GM21390 (cell line): Measurements from ENCODE around the gene MRPL10.

ENCODE experiments used
- ATAC-seq: cut with Tn5 transposase; IDR thresholded peaks from one replicate; pipeline ENCODE4 v1.9.1; 2021; ENCODE audit not compliant: unreplicated experiment

Gene MRPL10

DNA sequence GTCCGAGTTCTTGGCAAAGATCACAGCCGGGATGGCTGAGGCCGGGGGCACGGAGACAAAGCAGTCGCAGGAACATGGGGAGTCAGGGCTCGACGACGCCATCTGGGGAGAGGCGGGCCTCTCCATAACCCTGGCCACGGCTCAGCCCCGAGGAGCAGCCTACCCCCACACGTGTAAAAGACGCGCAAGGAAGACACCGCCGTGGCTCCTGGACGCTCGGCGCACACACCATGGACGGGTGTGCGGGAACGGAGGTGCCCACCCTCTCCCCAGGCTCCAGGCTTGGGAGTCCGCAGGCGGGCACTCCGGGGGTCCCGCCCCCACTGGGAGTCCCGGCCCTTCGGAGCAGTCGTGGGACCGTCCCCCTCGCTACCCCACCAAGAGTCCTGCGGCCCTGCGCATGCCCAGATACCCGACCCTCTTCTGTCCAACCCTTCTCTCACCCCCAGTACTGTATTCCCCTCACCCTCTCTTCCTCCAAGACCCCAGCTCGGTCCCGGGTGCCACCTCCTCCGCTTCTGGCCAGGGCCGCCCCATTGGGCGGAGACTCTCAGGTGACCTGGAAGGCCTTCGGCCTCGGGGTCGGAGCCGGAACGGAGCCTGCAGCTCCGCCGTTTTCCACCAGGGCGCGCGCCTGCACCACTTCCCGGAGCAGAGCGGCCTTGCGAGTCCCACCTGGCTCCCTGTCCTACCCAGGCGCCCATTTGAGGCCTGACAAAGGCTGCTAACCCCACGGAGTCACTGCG, 9.6 kb upstream of the MRPL10 start, which contains the start of gene SCRN2:
TSS of gene SCRN2 (minus strand) at position 532 of the 746 bp plus-strand sequence. CDS start at position 102, 430 bp downstream.
- ATAC-seq, result peak; percentile 82

DNA sequence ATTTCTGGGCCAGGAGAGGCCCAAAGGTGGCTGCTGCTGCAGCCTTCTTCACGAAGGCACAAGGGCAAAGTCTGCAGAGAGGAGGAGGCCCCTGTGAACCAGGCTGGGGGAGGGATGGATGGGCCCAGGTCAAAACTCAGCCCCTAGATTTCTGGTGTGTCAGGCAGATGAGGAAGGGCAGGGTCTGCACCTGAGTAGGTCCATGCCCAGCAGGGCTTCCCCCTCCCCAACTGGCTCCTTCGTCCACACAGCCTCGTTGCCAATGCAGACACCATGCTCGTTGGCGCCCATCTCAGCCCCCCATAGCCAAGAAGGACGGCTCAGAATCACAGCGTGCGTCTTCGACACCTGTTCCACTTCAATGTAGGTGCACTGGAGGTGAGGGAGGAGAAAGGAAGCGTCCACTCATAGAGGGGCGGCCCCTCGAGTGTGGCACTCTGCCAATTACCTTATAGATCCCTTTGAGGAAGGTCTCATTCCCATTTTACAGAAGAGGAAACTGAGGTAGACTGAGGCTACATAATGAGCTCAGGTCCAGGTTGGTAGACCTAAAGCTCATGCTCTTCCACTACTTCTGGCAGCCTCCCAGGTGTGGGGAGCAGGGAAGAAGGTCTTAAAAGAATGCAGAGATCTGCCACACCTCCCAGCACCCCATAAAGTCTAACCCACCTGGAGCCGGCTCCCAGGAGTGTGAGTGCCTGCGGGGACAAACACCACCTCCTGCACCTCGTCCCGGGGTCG, 8.8 kb upstream of the MRPL10 start:
- ATAC-seq, result no peak

DNA sequence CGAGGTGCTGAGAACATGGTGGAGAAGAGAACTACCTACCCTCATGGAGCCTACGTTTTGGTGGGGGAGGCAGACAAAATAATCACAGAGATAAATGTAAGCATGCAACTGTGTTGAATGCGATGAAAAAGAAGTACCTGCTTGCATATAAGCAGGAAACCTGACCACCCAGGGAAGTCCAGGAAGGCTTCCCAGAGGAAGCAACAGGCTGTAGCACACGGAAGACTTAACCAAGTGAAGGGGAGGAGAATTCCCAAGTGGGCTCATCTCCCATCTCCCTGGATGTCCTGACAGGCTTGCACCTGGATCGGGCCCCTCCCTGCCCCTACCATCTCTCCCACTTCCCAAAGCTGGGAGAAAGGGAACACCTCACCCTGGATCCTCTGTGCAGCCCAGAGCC, 7.7 kb upstream of the MRPL10 start:
- no peak for ATAC-seq

DNA sequence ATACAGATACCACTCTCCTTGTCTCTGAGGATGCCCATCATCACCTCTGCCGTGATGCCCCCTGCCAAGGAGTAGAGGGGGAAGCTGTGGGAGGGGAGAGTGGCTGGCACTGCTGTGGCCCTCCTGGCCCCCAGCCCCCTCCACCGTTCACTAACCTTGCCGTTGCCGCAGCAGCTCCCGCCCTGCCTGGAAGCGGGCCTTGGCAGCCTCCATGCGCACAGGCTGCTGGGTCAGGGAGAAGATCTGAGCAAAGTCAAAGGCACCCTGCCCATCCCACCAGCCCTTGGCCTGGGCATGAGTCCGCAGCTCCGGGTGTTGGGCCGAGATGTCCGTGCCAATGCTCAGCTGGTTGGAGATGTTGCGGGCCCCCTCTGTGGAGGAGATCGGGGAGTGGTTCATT, 7.3 kb upstream of the MRPL10 start:
- ATAC-seq, result no peak

DNA sequence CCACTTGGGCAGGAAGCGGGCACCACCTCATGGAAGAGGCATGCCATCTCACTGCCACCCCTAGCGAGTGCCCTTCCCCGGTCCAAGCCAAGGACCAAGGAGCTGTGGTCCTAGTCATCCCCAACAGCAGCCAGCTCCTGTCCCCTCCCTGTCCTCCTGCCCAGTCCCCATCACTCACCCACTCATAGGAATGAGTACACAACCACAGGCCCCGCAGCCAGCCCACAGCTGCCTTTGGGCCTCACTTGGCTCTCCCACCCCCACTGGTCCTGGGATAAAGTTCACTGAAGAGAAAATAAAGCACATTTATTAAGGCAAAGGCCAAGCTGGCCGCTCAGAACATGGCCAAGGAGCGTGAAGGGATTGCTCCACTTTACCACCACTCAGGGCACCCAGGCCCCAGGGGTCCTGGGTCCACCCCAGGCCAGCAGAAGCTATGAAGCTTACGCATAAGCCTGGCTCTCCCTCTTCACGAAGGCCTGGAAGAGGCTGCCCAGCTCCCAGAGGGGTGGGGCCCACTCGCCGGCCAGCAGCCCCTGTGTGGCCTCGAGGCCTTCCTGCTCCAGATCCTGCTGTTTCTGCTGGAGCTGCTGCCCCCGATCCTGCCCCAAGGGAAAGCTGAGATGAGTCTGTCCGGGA, 6.2 kb upstream of the MRPL10 start:
- ATAC-seq, result no peak

DNA sequence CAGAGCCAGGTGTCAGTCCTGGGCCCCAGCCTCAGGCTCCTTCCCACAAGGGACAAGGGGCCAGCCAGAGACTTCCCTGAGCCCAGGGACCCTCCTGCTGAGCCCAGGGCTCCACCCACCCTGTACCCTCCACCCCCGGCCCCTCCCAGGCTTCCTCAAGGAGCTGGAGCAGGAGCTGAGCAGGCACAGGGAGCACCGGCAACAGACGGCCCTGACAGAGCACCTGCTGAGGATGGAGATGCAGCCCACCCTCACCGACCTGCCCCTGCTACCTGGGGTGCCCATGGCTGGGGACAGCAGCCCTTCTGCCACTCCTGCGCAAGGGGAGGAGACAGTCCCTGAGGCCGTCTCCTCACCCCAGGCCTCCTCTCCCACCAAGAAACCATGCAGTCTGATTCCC, 5.3 kb upstream of the MRPL10 start:
- ATAC-seq, result no peak

DNA sequence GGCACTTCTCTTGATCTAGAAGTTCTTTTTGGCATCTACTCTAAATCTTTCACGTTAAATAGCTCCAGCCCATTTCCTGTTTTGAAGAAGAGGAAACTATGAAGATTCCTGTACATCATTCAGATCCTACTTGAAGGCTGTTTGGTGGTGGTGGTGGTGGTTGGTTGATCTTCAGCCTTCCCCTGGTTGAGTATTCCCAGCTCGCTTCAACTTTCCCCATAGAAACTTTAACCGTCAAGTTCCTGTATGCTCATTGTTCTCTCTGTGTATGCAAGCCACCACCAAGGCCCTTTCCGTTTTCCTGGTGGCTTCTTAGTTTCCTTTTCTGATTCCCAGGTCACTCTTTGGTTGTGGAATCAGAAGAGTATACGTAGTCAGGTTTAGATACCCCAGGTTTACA, 3.4 kb upstream of the MRPL10 start:
- no peak for ATAC-seq

DNA sequence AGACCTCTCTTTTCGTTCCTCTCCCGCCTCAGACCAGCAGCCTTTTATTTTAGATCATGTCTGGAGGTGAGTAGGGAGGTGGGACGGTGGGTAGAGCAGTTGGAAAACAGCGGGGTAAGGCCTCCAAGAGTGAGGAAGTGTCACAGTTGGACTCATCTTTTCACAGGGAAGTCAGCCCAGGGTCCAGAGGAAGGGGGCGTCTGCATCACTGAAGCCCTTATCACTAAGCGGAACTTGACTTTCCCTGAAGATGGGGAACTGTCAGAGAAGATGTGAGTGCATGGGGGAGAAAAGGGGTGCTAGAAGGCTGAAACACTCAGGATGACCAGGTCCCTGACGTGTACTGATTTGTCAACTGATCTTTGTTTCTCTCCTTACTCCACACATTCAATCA, 590 bp upstream of the MRPL10 start:
- ATAC-seq, result no peak

DNA sequence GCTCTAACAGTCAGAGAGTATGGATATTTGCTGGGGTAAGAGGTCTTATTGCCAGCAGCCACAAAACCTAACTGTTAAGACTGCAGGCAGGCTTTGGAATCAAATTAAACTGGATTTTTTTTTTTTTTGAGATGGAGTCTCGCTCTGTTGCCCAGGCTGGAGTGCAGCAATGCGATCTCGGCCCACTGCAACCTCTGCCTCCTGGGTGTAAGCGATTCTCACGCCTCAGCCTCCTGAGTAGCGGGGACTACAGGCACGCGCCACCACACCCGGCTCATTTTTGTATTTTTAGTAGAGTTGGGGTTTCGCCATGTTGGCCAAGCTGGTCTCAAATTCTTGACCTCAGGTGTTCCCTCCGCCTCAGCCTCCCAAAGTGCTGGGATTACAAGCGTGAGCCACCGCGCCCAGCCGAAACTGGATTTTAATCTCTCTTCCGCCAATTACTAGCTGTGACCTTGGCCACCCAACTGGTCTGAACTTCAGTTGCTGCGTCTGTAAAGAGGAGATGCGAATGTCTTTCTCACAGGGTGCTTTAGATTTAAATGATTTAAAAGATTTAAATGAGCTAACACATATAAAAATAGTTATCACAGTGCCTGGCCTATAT, 842 bp downstream of the MRPL10 start:
- ATAC-seq, result no peak

DNA sequence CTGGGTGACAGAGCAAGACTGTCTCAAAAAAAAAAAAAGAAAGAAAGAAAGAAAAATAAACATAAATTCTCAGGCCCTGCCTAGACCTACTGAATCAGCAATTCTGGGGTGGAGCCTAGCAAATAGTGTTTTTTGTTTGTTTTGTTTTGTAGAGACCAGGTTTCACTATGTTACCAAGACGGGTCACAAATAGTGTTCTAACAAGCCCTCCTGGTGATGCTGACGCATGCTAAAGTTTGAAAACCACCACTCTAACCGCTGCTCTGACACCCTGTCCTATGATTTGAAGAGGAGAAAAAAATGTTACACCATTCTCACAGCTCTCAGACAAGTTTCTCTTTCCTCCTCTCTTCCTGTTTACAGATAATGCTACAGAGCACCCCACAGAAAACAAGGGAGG, 1.5 kb downstream of the MRPL10 start:
- ATAC-seq, result no peak

DNA sequence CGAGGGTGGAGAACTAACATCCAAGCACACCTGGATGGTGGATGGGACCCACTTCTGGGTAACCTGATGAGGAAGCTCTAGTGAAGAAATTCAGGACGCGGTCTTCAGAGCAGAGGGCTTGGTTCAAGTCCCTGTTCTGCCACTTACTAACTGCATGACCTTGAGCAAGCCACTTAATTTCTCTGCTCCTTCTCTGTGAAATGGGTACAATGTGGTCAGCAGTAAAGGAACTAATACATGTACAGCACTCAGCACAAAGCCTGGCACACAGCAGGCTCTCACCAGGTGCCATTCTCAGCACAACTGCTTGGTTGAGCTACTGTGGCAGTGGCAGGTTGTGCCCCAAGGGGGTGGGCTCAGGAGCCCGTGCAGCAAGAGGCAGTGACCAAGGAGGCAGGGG, 7.8 kb downstream of the MRPL10 start:
- no peak for ATAC-seq

DNA sequence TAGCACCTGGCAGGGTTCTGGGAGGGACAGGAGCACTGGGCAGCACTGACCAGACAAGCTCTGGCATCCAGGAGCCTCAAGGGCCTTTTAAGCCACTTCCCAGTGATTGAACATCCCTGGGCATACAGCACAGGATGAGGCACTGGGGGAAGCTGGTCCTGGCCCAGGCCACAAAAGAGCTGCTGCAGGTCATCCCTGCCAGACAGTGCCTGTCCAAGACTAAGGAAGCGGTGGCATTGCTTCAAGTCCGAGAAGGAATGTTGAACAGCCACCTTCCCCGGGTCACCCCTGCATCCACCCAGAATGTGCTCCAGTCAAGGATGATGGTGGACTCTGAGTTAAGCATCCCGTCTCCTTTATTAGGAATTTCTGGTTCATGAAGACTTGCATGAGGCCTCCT, 8.6 kb downstream of the MRPL10 start:
- no peak for ATAC-seq

DNA sequence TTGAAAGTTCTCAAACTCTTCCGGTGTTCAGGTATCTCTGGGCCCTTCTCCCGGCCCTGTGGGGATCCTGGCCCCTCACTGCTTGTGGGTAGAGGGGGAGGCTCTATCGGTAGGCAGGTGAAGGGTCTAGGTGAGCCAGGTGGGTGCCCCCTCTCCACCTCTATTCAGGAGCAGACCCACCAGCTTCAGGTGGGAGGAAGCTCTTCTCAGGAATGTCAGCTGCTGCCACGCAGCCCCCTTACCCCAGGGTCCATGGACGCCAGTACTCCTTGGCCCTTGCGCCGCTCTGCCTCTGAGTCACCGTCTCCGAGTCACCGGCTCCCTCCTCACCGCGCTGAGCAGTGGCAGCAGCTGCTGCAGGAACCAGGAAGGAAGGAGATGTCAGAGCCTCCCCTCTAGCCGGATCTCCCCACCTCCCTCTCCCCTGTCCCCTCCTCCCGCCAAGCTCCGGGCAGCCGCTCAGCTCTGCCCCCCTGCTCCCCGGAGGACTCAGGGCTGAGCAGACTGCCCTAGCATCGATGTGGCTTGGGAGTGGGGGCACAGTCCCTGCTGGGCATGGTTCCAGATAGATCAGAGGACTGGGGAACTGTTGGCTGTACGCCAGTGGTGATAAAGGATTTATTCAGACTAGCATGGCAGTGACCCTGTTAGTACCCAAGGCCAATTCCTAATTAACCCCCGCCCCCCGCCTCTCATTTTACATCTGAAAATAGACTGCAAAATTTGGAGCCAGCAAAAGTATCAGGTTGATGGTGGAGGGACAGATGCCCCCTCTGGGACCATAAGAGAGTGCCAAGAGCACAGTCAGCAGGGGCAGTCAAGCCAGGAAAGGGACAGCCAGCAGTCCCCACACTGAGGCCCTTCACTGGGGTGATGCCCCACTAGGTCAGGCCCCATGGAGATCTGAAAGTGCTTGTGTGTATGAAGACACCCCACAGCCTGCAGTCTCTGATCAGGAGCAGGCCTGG, 9.6 kb downstream of the MRPL10 start, which contains the start of gene OSBPL7:
TSS of gene OSBPL7 (minus strand) at position 371 of the 968 bp plus-strand sequence. CDS start 1,516 bp downstream, outside the sequence.
- ATAC-seq, result peak; percentile 88

DNA sequence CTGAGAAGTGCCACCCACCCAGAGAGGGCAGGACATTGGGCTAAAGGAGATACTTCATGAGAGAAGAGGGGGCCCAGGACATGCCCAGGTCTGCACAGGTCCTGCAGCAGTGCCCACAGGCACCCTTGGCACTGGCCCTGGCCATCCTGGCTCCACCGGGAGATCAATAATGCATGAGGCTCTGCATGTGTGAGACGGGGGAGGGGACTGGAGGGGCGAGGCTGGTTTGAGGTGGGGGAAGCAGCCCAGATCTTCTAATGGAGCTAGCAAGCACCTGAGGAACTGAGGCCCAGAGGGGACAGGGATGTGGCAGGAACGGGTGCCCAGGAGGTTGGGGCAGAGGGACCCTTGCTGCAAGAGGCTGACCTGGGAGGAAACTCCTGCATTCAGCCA, 10.3 kb downstream of the MRPL10 start:
- ATAC-seq, result no peak

DNA sequence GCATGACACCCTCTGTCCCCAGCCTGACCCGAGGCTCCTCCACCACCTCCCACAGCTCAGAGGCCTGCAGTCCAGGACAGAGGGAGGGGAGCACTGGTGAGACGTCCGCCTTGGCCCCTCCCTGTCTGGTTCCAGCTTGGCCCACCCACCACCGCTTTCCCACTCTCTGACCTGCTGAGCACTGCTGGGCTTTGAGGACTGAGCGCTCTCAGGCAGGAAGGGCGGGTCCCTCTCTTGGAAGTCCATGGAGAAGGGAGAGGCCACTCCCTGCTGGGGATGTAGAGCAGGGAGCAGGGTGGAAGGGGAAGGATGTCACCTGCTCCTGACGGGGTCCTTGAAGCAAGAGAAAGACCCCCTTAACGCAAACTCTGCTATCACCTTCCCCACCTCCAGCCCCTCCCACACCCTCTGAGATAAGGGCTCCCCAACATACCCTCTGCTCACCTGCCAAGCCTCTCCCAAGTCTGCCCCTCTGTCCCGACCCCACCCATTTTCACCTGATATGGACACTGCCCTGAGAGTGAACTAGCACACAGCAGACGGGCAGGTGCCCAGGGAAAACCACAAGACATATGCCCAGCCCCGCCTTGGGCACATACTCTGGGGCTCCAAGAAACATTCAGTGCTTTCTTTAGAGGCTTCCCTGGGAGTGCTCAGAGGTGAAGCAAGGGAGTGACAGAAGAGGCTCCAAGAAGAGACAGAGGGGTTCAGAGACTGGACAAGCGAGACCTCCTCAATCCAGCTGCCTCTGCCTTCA, 11.1 kb downstream of the MRPL10 start:
- ATAC-seq, result no peak

DNA sequence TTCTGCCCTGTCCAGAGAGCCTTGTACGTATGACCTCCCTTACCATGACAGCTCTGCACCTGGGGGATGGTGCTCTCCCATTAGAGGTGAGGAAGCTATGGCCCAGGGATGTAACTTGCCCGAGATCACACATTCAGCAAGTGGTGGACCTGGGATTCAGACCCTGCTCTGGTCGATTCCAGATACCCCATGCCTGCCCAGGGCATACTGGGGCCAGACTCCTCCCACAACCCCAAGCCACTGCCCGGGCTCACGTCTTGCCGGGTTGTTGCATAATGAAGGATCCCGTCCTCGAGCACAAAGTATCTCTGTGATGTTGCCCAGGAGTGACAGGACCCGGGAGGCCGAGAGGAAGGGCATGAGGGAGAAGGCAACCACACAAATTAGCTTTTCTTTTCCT, 11.9 kb downstream of the MRPL10 start:
- no peak for ATAC-seq

DNA sequence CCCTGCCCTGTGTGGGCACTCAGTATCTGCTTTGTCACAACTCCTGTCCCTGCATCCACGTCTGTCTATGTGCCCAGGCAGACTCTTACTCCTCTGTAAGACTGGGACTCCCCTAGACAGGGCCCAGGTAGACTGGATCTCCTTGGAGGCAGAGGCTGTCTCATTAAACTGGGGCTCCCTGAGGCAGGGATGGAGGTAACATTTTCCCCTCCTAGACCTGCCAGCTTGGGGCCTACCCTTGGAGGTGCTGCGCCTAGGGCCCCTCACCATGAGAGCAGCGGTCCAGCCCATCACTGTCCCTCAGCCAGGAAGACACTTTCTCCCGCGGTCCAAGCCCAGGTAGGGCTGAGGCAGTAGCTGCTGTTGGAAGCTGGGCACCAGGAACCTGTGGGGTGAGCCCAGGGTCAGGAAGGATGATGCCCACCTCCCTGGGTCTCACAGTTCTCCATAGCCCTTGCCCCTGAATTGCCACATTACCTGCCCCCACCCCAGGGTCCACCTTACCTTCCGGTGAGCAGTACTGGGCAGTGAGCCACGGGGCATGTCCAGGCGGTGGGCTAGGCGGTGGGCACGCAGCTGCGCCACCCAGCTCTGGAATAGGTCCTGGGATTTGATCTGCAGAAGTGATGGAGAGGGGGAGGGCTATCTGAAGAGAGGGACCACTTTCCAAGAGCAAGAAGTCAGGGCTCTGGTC, 13.2 kb downstream of the MRPL10 start:
- ATAC-seq, result no peak

DNA sequence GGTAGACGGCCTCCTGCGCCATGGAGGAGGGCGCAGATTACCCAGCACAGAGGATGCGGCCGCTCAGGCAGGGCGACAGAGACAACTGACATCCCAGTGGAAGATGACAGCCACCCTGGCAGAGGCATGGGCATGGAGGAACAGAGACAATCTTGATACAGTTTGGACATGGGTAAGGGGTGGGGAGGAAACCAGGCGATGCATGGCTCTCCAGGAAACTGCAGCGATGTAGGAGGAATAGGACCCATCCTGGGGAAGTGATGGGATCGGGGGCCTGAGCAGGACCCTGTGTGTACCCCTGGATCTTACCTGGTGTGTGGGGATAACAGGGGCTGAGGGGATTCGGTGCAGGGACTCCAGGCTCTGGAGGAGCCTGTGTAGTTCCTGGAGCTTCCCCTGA, 14.4 kb downstream of the MRPL10 start:
- ATAC-seq, result no peak

DNA sequence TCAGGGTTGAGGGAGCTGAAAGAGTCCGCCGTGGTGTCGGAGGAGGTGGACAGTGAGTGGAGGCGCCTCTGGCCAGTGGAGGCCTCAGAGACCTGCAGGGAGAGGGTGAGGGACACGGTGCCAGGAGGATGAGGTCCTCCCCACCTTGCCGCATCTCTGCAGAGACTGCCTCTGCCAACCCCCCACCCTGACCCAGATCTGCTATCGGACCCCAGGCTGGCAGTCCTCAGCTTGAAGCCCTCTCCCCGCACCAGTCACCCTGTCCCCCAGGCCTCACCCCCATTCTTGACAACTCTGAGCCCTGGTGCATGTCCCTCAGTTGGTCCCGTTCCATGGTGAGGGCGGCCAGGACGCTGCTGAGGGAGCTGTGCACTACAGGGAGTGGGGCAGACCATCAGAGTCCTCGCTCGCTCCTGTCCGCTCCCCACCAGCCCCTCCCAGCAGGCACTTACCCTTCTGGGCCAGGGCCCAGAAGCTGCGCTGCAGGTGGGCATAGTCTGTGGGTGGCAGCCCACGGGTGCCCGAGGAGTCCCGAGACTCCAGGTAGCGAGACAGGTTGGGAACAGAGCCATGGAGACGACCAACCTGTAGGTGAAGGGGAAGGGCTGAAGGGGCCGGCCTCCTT, 15.1 kb downstream of the MRPL10 start:
- ATAC-seq, result no peak
